ENCODE measurements around the gene CCDC8.
"Not testable (repeated sequence)": the region's sequence is repeated elsewhere in the genome, so short reads cannot be mapped to it uniquely, and the experiment has no call there.

Gene CCDC8

GRCh38 chr19:46386996-46387712 lies 26.2 kb downstream of the CCDC8 start:
- Histone ChIP-seq H3K4me1 (ENCODE audit: insufficient read depth, low read length) (no peaks in the 10 kb centered on the region; the same call in 1 of the 2 replicates), H3K36me3 (ENCODE audit: insufficient read depth, low read length) (peaks cover 24% of the 10 kb centered on the region), H3K9ac (ENCODE audit: low read depth, low read length) (no peak overlapping the region), H3K9me3 (ENCODE audit: control insufficient read depth, insufficient read depth, low read length) (no peaks in the 10 kb centered on the region)

GRCh38 chr19:46386151-46386550 lies 27.2 kb downstream of the CCDC8 start:
- peaks cover 29% of the 10 kb centered on the region for H3K36me3 ChIP-seq (ENCODE audit: insufficient read depth, low read length)
- H3K4me1 ChIP-seq (ENCODE audit: insufficient read depth, low read length), result no peaks in the 10 kb centered on the region
- H3K9me3 ChIP-seq (ENCODE audit: control insufficient read depth, insufficient read depth, low read length), result no peaks in the 10 kb centered on the region
- H3K9ac ChIP-seq (ENCODE audit: low read depth, low read length), result no peak overlapping the region

DNA sequence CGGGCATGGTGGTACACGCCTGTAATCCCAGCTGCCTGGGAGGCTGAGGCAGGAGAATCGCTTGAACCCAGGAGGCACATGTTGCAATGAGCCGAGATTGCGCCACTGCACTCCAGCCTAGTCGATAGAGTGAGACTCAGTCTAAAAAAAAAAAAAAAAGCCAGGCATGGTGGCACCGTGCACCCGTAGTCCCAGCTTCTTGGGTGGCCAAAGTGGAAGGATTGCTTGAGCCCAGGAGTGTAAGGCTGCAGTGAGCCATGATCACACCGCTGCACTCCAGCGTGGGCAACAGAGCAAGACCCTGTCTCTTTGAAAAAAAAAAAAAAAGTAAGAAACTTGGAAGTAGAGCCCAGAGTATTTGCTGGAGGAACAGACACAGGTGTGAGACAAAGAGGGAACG lies 27.7 kb downstream of the CCDC8 start:
- H3K36me3 ChIP-seq (ENCODE audit: insufficient read depth, low read length), result peaks cover 30% of the 10 kb centered on the region
- no peaks in the 10 kb centered on the region for H3K4me1 ChIP-seq (ENCODE audit: insufficient read depth, low read length)
- H3K9me3 ChIP-seq (ENCODE audit: control insufficient read depth, insufficient read depth, low read length), result no peaks in the 10 kb centered on the region
- H3K9ac ChIP-seq (ENCODE audit: low read depth, low read length), result no peak overlapping the region

DNA sequence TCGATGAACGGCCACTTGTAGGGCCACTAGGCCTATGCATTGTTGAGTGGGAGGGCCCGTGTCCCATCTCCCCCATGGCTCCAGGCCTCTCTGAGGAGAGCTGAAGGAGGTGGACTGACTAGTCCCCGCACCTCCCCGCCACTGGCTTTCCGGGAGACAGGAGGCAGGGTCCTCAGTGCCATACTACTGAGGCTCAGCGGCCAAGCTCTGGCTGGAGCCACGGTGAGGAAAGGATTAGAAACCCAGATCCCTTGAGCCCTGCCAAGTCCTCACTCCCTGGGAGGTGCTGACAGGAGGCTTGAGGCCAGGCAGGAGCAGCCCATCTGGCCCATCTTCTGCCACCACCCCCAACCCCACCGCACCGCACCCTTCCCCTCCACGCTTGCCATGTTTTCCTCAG lies 29.0 kb downstream of the CCDC8 start:
- peaks cover 27% of the 10 kb centered on the region for H3K36me3 ChIP-seq (ENCODE audit: insufficient read depth, low read length)
- no peak overlapping the region for H3K9ac ChIP-seq (ENCODE audit: low read depth, low read length)

DNA sequence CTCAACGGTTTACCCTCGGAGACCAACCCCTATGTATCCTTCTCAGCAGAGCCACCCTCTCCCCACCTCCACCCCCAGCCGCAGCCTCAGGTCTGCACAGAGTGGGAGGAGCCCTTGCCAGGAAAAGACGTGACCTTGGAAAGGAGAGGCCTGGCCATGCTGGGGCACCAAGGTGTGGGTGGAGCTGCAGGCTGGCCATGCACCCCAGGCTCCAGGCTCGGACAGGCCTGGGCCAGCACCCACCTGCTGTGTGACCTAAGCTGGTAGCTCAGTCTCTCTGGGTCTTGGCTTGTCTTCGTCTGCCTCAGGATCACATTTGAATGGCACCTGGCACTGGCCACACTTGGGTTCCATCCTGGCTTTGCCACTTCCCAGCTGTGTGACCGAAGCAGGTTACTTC lies 29.5 kb downstream of the CCDC8 start:
- no peaks in the 10 kb centered on the region for H3K9me3 ChIP-seq (ENCODE audit: control insufficient read depth, insufficient read depth, low read length)
- no peaks in the 10 kb centered on the region for H3K4me1 ChIP-seq (ENCODE audit: insufficient read depth, low read length)
- H3K9ac ChIP-seq (ENCODE audit: low read depth, low read length), result no peak overlapping the region
- peaks cover 29% of the 10 kb centered on the region for H3K36me3 ChIP-seq (ENCODE audit: insufficient read depth, low read length)

More for the DNA sequence above, 29.0 kb downstream of the CCDC8 start:
- Histone ChIP-seq H3K4me1 (ENCODE audit: insufficient read depth, low read length) (no peaks in the 10 kb centered on the region), H3K9me3 (ENCODE audit: control insufficient read depth, insufficient read depth, low read length) (no peaks in the 10 kb centered on the region)

DNA sequence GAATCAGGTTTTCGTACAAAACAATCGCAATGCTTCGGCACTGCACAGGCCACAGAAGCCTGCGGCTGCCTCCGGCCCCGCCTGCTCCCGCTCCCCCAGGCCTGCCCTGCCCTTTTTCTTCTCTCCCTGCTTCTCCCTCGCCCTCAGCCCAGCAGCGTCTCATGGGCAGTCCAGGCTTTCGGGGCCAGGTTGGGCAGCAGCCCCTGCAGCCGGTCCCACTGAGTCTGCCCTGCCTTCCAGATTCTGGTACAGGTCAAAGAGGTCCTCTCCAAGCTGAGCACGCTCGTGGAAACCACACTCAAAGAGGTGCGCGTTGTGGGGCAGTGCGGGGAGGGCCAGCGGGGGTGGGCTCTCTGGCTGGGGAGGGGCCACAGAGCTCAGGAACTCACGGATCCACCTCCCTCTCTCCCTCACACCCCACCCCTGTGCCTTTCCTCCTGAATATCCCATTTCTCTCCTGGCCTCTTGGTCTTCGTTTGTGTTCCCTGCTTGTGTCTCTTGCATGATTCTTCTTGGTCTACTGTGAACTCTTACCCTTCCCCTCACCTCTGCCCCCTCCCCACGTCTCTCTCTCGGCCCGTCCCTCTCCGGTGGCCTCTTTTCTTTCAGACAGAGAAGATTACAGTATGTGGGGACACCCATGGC lies 30.1 kb downstream of the CCDC8 start:
- Histone ChIP-seq H3K9me3 (ENCODE audit: control insufficient read depth, insufficient read depth, low read length) (no peaks in the 10 kb centered on the region), H3K9ac (ENCODE audit: low read depth, low read length) (no peak overlapping the region), H3K4me1 (ENCODE audit: insufficient read depth, low read length) (no peaks in the 10 kb centered on the region), H3K36me3 (ENCODE audit: insufficient read depth, low read length) (peaks cover 29% of the 10 kb centered on the region)

GRCh38 chr19:46381756-46382345 lies 31.5 kb downstream of the CCDC8 start:
- H3K4me1 ChIP-seq (ENCODE audit: insufficient read depth, low read length), result no peaks in the 10 kb centered on the region
- no peaks in the 10 kb centered on the region for H3K9me3 ChIP-seq (ENCODE audit: control insufficient read depth, insufficient read depth, low read length)
- H3K36me3 ChIP-seq (ENCODE audit: insufficient read depth, low read length), result peaks cover 32% of the 10 kb centered on the region
- H3K9ac ChIP-seq (ENCODE audit: low read depth, low read length), result no peak overlapping the region

DNA sequence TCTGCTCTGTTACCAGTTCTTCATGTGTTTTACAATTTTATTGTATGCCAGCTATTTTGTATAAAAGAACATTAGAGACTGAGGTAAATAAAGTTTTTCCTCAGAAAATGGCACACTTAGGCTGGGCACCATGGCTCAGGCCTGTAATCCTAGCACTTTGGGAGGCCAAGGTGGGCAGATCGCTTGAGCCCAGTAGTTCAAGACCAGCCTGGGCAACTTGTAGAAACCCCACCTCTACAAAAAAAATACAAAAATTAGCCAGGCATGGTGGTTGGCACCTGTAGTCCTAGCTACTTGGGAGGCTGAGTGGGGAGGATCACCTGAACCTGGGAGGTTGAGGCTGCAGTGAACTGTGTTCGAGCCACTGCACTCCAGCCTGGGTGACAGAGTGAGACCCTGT lies 32.0 kb downstream of the CCDC8 start:
- no peaks in the 10 kb centered on the region for H3K4me1 ChIP-seq (ENCODE audit: insufficient read depth, low read length)
- H3K9ac ChIP-seq (ENCODE audit: low read depth, low read length), result no peak overlapping the region
- no peaks in the 10 kb centered on the region for H3K9me3 ChIP-seq (ENCODE audit: control insufficient read depth, insufficient read depth, low read length)
- H3K36me3 ChIP-seq (ENCODE audit: insufficient read depth, low read length), result peaks cover 32% of the 10 kb centered on the region

- H3K36me3 ChIP-seq (ENCODE audit: insufficient read depth, low read length), result peaks cover 32% of the 10 kb centered on the region
- no peak overlapping the region for H3K9ac ChIP-seq (ENCODE audit: low read depth, low read length)
- H3K4me1 ChIP-seq (ENCODE audit: insufficient read depth, low read length), result no peaks in the 10 kb centered on the region
- no peaks in the 10 kb centered on the region for H3K9me3 ChIP-seq (ENCODE audit: control insufficient read depth, insufficient read depth, low read length)
Observed at GRCh38 chr19:46380690-46381089, 32.7 kb downstream of the CCDC8 start.

DNA sequence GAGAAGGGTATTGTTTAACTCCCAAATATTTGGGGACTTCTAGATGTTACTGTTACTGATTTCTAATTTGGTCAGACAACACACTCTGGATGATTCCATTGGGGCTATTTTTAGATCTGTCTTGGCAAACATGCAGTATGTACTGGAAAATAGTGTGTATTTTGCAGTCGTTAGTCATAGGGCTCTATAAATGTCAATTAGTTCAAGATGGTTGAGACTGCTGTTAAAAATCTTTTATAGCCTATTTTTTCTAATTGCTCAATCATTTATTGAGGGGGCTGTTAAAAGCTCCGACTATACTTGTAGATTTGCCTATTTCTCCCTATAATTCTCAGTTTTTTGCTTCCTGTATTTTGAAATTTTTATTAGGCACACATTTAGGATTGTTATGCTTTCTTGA lies 35.1 kb downstream of the CCDC8 start:
- Histone ChIP-seq H3K36me3 (ENCODE audit: insufficient read depth, low read length) (peaks cover 26% of the 10 kb centered on the region), H3K4me1 (ENCODE audit: insufficient read depth, low read length) (peaks cover 10% of the 10 kb centered on the region), H3K9me3 (ENCODE audit: control insufficient read depth, insufficient read depth, low read length) (no peaks in the 10 kb centered on the region), H3K9ac (ENCODE audit: low read depth, low read length) (no peak overlapping the region)

GRCh38 chr19:46376241-46377153 lies 36.9 kb downstream of the CCDC8 start:
- peaks cover 24% of the 10 kb centered on the region for H3K4me1 ChIP-seq (ENCODE audit: insufficient read depth, low read length)
- H3K9me3 ChIP-seq (ENCODE audit: control insufficient read depth, insufficient read depth, low read length), result no peaks in the 10 kb centered on the region
- peaks cover 15% of the 10 kb centered on the region for H3K36me3 ChIP-seq (ENCODE audit: insufficient read depth, low read length)
- no peak overlapping the region for H3K9ac ChIP-seq (ENCODE audit: low read depth, low read length)

- Histone ChIP-seq H3K36me3 (ENCODE audit: insufficient read depth, low read length) (peaks cover 14% of the 10 kb centered on the region), H3K4me1 (ENCODE audit: insufficient read depth, low read length) (peaks cover 30% of the 10 kb centered on the region)
- not testable (repeated sequence) for H3K9ac ChIP-seq (ENCODE audit: low read depth, low read length); H3K9me3 ChIP-seq (ENCODE audit: control insufficient read depth, insufficient read depth, low read length)
Observed at GRCh38 chr19:46375476-46376067, 37.8 kb downstream of the CCDC8 start.

DNA sequence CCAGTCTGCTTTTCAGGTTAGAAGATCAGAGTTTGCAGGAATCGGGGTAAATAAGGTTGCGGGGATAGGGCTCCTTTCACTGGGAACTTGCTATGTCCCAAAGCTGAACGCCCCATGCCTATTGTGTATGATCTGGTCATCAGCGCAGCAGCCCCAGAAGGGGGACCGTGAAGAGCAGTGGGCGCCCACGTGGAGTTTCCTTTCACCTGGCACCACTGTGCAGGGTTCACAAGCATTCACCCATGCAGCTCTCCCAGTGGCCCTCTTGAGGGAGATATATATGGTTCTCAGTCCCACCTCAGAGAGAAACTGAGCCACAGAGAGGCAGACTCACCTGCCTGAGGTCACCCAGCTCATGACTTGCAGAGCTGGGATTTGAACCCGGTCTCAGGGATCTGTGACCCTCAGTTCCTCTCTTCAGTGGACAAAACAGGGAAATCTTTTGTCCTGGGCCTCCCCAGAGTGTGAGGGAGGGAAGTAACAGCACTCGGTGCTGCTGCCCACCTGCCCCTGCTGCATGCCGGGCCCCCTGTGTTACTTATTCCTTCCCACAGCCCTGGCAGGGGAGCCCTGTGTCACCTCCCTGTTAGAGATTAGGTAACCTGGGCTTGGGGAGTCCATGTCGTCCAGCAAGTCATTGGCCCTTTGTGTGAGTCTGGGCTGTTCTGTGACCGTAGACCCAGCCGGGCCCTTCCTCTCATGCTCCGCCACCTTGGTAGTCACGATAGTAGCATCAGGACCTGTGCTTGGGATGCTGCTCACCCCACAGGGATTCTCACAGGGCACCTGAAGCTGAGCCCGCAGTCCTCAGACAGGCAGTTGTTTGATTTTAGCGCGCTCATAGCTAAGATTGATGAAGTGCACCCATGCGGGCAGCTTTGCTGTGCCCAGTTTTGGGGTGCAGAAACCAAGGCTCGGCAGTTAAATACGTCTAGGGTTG lies 38.6 kb downstream of the CCDC8 start:
- no peaks in the 10 kb centered on the region for H3K9me3 ChIP-seq (ENCODE audit: control insufficient read depth, insufficient read depth, low read length)
- H3K36me3 ChIP-seq (ENCODE audit: insufficient read depth, low read length), result peaks cover 10% of the 10 kb centered on the region
- peaks cover 30% of the 10 kb centered on the region for H3K4me1 ChIP-seq (ENCODE audit: insufficient read depth, low read length)
- no peak overlapping the region for H3K9ac ChIP-seq (ENCODE audit: low read depth, low read length)
